NCI-H526 treated with DMSO at 0.1 percent for 48 hours (cell line): ENCODE measurements around the gene ADCYAP1R1.

Source experiments
- DNase-seq: peaks from one replicate; lab custom pipeline; 2025; lab: John Stamatoyannopoulos, UW

Gene ADCYAP1R1

DNA sequence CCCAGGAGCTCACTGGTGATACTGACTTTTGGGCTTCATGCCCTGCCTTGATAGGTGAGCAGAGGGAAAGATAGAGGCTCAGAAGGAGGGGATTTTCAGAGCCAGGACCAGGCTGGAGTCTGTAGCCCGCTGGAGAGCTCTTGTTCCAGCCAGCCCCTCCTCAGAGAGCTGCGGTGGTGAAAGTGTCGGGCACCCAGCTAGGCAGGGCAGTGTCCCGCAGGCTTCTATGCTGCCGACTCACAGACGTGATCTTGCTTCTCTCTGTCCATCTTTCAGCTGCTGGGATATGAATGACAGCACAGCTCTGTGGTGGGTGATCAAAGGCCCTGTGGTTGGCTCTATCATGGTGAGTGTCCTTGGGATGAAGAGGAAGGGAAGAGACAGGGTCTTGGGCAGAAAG lies 35.2 kb downstream of the ADCYAP1R1 start:
- no peak for DNase-seq

DNA sequence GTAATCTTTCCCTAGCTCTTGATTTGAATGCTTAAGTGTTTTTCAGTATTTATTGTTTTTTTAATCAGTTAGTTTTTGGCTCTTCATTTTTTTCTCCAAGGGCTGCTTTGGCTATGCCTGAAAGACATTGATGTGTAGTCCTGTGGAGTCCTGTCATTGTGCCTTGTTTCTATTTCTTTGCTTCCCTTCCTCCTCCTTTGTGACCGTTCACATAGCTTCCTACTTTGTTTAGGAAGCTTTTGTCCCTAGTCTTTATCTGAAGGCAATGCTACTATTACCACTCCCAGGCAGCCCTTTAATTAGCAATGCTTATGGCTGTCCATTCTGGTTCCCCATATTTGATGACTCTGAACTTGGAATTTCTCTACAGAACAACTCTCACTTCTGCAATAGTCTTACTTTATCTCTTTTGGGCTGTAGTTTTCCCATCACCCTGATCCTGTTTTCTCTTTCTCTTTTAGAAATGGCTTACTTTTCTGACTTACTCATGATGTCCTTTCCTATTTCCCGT lies 39.9 kb downstream of the ADCYAP1R1 start:
- no peak for DNase-seq

DNA sequence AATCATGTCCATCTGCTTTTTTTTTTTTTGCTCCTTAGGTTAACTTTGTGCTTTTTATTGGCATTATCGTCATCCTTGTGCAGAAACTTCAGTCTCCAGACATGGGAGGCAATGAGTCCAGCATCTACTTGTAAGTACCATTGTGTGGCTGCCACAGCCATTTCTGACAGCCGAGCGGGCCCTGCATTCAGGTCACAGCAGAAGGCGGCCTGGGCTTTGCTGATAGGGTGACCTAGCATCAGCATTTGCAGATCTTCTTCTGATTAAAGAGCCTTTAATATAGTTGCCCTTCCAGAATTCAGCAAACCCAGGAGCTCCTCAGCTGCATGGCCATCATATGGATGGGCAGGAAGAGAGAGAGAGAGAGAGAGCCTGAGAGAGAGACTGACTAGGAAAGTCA lies 40.5 kb downstream of the ADCYAP1R1 start:
- DNase-seq: no peak

DNA sequence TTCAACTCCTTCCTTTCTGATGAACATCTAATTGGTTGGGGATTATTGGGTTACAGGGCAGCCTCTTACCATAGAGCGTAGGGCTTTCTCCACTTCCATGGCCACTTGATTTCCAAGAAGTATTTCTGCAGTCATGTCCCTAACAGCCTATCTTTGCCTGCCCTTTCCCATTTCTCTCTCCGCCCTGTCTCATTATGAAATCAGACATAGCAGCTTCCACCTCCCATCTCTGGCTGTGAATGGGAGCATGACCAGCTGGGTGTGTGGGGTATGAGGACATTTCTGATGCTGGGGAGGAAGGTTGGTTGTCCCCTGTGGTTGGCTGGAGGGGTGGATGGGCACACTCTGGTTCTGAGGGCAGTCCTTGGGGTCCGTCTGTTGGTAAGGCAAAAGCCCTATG lies 41.2 kb downstream of the ADCYAP1R1 start:
- no peak for DNase-seq

DNA sequence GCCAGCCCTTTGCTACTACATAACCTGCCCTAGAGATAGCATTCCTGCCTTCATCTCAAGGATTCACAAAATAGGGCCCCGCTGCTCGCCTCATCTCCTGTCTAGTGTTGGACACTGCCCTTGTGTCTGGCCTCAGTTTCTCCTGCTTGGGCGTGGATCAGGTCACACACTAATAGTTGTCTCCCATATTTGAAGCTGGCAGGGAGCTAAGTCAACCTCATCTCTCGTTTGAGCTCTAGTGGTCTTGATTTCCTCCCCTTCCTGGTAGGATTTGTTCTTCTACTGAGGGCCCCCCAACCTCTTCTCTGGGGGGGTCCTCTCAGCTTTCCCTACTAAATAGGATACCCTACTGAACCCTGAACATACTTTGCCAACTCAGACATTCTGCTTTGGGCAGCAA lies 42.2 kb downstream of the ADCYAP1R1 start:
- no peak for DNase-seq

DNA sequence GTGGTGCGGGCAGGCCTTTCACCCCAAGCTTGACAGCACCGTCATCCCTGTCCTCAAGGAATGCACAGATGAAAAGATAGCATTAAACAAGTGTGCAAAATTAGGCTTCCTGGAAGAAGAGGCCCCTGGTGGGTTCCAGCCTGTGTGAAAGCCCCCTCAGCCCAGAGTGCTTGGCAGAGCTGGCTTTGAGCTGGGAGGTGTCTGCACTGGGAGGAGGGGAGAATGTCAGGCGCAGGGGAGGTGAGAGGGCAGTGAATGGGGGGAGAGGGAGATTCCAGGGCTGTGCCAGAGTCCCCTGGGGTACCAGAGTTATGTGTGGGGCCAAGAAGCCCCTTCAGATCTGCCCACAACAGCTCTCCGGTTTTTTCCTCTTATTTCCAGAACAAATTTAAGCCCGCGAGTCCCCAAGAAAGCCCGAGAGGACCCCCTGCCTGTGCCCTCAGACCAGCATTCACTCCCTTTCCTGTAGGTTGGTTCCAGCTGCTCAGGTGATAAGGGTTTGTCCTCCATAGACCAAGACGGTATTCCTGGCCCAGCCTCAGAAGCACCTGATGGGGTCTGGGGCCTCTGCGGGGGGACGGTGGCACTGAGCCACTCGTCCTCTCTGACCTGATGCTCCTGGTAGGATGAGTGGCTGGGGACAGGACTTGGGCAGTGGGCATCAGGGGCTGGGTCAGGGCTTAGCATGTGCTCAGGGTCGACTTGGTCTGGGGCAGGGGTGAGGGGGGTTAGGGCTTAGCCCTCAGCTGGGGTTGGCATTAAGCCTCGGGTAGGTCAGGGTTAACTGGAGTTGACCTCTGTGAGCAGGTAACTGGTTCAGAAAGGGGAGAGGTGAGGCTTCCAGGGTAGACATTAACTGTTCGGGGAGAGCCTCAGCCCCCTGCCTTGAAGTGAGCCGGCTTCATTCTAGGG lies 43.4 kb downstream of the ADCYAP1R1 start:
- DNase-seq: no peak

DNA sequence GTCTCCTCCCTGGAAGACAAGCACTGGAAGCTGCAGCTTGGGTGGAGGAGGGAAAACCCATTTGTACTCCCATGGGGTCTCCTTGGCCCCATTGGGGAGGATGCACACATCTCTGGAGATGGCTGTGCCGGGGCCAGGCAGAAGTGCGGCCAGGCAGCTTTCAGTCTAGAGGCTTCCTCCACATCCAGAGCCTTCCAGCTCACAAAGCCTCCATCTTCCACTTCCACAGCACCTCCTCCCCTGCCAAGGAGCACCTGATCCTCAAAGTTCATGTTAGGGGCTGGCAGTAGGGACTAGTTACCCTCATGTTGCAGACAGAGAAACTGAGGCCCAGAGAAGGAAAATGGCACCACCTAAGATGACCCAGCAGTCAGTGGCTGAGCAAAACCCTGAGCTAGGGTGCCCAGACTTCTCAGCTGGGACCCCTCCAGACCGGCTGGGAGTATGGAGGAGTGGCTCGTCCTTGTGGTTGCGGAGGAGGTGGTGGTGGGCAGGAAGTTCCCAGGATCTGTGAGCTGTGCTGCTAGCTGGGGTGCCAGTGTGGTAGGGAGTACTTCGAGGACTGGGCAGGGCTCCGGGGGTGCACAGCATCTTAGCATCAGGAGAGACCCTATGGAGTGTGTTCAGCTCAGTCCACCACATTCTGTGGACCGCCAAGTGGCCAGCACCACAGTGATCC lies 44.2 kb downstream of the ADCYAP1R1 start:
- no peak for DNase-seq

DNA sequence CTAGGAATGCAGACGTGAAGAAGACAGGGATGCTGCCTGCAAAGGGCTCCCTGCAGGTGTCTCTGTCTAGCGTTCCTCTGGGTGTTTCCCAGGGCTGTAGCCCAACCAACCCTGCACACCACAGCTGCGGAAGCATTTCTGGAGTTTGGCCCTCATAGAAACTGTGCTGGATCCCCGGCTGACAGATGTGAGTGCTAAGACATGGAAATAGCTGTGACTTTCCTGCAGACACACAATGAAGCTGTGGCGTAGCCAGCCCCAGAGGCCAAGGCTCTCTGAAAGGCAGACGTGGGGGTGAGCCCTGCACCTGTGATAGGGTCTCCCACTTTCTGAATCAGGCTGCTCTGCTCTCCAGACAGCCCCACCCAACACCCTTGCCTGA lies 44.8 kb downstream of the ADCYAP1R1 start:
- DNase-seq: no peak

DNA sequence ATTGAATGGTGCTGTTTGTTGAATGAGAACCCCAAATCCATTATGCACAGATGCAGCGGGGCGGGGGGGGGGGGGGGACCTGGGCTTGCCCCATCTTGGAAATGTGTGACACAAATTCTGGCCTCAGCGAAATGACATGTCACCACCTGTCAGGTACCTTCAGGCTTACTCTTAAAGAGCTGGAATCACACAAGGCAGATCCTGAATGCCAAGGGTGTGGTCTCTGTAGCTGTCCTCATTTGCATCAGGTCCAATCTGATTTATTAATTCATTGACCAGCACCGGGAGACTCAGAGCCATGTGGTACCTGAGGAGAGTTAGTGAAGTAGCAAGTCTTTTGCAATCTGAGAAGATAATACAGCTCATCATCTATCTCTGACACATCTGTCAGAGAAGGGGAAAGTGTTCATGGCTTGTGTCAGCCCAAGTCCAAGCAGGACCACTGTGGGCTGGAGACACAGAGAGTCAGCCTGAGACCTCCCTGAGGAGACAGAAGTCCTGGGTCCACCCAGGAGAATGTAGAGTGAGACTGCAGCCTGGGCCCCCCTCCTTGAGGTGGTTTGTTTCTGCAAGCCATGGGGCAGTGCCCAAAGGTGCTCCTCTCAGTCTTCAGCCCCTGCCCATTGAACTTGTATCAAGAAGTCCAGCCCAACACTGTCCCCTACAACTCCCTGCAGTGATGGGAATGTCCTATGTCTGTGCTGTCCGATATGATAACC lies 46.7 kb downstream of the ADCYAP1R1 start:
- DNase-seq: no peak

DNA sequence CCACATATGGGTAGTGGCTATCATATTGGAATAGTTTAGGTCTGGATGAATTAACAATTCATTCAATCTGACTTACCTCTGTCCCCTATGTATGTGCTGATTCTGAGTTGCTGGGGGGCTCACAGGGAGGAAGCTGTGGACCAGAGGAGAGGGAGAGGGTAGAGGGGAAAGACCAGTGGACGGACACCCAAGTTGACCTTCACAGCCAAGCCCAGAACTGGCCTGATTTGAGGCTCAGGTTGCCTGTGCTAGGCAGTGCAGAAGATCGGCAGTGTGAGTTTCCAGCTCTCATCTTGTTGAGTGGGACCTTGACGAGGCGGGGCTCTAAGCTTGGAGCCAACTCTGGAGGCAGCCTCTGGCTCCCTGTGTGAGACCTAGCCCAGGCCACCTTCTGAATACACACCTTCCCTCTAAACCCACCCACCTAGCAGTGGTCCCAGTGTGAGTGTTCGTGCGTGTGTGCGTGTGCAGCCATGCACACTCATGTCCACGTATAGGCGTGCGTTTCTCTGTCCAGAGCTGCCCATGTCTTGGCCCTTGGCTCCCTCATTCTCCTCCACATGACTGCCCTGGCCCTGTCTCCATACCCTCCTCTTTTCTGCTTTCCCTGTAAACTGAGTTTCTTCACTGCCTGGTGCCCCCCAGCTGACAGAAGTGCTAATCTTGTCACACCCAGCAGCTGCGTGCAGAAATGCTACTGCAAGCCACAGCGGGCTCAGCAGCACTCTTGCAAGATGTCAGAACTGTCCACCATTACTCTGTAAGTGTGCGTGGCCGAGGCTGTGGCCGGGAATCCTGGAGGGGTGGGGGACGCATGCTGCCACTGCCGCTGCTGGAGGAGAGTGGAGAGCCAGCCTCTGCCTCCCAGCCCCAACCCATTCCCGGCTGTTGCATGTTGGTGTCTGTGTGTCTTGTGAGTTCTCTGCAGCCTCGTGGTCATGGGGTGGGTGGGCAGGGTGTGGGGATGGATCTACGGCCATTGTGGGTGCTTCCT lies 47.6 kb downstream of the ADCYAP1R1 start:
- DNase-seq: no peak

DNA sequence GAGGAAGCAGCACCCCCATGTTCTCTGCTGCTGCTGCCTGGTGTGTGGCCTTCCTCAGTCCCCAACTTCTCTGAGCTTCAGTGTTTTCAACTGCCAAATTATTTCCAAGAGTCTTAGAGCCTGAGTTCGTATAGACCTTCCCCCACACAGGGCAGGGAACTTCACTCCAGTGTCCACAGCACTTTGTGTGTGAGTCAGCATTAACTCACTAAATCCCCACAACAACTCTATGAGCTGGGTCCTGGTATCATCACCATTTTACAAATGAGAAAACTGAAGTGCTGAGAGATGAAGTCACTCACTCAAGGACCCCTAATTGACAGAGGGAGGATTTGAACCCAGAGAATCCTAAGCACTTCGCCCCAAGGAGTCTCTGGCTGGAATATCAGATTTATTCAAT lies 48.3 kb downstream of the ADCYAP1R1 start:
- DNase-seq: no peak

DNA sequence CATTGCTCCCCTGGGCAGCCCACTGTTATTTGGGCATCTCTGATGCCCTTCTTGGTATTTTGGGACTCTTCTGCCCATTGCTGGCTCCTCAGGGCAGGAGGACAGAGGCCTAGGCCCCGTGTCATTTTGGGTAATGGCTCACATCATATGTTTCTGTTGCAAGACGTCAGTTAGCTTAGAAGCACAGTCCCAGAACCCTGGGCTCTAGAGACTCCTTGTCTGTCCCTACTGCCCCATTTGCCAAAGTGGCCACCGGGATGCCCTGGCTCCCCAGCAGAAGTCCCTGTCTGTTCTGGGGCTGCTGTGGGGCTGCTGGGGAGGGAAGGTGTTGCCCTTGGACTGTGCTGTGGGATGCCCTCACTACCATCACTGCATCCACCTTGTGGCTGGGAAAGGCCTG lies 48.8 kb downstream of the ADCYAP1R1 start:
- no peak for DNase-seq

DNA sequence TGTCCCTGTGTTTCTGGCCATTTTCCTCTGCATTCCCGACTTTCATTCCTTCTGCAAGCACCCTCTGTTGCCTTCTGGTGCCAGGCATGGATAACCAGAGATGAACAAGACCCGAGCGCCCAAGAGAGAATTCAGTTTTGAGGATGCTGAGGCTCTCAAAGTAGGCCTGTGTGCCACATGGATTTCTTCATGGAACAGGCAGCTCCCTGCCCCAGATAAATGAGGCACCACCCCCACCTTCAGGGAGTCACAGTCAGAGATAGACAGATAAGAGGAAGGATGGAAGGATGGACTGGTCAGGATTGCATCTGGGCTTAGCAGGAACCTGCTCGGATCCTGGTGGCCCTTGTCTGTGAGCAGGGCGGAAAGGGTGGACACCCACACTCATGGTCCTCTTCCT lies 49.4 kb downstream of the ADCYAP1R1 start:
- DNase-seq: no peak

DNA sequence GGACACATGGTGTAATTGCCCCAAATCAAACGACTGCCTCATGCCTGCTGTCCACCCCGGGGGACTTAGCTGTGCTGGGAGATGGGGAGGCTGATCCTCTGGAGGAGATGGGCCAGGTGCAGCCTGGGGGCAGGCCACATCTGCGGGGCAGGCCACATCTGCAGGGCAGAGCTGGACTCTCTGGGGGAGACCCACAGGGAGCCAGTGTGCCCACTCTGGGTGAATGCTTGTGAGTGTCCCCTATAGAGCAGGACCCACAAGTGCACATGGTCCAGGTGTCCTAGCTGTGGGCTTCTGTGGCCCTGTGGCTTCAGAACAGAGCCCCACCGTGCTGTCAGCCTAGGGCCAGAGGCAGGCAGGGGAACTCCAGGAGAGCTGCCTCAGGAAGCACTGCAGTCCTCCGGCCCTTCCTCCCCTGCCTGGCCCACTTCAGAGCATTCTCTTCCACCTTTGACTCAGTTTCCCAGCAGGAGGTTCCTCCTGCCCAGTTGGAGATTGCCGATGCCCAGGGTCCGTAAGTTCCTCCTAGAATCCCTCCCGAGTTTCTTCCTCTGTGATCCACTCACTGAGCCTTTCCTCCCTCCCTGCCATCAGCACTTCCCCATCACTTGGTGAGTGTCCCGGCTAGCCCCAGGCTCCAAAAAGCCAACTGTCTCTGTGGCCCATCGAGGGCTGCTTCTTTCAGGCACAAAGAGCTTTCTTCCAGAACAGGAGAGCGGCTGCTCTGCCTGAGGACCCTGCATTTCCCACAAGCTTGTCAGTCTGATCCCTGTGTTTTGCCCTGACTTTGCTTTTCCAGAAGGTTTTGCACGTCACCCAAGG lies 50.3 kb downstream of the ADCYAP1R1 start:
- no peak for DNase-seq

DNA sequence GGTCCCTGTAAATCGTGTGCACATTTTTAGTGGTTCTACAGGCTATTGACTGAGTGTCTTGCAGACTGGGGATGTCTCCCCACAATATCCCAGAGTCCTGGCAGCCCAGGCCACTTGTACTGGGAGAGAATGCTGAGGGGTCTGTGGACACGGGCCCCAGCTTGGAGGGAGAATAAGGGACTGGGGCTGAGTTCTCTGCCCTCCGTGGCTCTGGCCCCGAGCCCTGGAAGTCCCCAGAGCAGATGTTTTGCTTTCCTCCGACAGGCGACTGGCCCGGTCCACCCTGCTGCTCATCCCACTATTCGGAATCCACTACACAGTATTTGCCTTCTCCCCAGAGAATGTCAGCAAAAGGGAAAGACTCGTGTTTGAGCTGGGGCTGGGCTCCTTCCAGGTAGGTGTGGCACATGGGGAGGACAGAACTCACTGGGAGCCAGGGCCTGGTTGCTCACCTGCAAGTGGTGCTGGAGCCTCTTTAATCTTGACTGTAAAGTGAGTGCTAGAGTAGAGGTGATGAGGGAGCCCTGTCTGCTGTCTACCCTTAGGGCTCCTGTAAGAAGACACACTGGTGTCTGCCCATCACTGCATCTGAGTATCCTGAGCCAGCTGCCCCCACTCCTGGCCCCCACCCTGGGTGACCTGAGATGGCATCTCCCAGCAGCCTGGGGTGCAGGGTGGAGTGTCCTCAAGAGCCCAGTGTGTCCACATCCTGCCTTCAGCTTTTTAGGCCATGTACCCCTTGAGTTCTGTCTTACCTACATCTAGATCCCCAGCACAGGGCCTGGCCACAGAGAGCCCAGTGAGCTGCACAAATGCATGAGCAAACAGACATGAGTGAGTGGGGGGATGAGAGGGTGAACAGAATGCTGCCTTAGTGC lies 51.1 kb downstream of the ADCYAP1R1 start:
- no peak for DNase-seq

DNA sequence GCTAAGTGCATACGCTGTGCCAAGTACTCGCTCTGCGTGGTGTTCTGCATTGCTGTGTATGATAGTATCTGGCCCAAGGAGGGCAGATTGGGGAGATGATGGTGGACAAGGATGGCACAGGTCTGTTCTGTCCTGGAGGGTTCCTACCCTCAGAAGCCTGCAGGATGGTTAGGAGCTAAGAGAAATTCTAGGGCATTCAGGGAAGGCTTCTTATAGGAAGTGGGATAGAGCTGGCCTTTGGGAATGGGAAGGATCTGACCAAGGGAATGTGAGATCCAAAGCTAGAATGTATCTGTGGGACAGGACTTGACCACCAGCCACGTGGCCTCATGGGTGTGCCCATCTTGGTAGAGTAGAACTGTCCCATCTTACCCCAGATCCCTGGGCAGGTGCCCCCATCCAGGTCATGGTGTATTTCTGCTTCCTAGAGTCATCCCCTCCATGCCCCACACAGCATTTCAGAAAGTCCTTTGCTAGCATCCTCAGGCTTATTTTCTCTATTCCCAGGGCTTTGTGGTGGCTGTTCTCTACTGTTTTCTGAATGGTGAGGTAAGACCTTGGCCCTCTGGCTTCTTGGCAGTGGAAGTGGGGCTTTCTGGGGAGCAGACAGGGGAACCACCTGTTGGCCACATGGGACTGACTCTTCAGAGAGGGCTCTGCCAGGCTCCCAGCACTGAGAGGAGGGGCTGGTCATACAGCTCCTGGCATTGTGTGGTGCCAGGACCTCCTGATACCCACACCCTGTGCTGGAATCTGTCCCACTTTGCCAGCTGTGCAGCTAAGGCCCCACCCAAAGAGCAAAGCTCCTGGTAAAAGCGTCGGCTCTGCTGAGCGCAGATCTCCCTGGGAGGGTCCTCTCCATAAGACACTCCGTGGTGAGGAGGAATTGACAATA lies 52.5 kb downstream of the ADCYAP1R1 start:
- DNase-seq: no peak

DNA sequence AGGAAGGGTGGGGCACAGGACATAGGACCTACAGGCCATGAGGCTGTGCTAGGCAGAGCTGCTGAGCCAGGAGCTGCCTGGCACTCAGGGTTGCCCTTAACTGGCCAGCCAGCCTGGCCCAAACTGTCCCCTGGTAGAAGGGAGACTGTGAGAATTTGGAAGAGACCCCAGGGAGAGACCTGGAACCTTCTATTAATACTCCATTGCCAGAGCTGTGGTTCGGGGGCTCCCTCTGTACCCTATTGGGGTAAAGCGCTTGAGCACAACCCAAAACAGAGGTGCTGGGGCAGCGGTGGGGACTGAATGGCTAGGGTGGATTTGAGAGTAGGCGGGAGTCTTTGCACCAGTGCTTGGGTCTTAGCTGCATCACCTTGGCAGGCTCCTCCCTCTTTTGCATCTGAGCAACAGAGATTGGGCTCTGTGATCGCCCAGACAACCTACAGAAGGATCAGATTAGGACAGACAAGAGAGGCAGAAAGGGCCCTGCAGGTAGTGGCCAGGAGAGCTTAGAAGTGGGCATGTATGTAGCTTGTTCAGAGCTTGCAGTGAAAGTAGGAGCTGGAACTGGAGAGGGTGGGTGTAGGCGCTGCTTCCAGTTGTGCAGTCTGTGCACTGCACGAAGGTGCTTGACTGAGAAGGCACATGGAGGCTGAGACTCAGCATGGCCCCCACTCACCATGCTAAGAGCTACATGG lies 53.3 kb downstream of the ADCYAP1R1 start:
- DNase-seq: no peak
